KOPT-K1 (cell line): ENCODE data around the gene CHMP6.

Experiments used
- H3K27ac ChIP-seq: fragments of 200-600 bp; sonication (generic); 2 replicates; pipeline ENCODE4 v1.5.1; 2016; ENCODE audit warnings: antibody characterized with exemption, mild to moderate bottlenecking, low read depth, low read length; ENCODE audit not compliant: poor library complexity, severe bottlenecking
- H3K36me3 ChIP-seq: fragments of 200-600 bp; sonication (generic); 2 replicates; pipeline ENCODE4 v1.5.1; 2017; ENCODE audit warnings: antibody characterized with exemption, mild to moderate bottlenecking, low read length, moderate library complexity; ENCODE audit not compliant: insufficient read depth
- H3K9me3 ChIP-seq: fragments of 200-600 bp; sonication (generic); 2 replicates; pipeline ENCODE4 v1.5.1; 2017; ENCODE audit warnings: antibody characterized with exemption, low read length, mild to moderate bottlenecking; ENCODE audit not compliant: insufficient read depth, poor library complexity, severe bottlenecking

Gene CHMP6

DNA sequence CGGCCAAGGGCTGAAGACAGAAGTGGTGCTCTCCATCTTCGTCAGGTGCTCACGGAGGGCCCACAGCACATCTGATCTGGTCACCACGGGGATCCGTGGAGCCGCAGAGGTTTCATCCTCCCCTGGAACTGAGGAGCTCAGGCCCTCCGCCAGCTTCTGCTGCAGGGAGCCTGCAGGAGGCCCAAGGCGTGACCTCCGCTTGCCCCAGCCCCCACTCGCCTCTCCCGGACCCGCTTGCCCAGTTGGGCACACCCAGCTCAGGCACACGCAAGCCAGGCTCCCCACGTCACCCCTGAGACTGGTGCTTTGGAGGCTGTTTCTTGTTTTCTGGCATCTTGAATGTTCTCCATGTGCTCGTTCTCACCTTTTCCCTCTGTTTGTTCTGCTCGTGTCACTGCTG lies 39.4 kb upstream of the CHMP6 start:
- peaks cover 76% of the 10 kb centered on the region for H3K36me3 ChIP-seq

DNA sequence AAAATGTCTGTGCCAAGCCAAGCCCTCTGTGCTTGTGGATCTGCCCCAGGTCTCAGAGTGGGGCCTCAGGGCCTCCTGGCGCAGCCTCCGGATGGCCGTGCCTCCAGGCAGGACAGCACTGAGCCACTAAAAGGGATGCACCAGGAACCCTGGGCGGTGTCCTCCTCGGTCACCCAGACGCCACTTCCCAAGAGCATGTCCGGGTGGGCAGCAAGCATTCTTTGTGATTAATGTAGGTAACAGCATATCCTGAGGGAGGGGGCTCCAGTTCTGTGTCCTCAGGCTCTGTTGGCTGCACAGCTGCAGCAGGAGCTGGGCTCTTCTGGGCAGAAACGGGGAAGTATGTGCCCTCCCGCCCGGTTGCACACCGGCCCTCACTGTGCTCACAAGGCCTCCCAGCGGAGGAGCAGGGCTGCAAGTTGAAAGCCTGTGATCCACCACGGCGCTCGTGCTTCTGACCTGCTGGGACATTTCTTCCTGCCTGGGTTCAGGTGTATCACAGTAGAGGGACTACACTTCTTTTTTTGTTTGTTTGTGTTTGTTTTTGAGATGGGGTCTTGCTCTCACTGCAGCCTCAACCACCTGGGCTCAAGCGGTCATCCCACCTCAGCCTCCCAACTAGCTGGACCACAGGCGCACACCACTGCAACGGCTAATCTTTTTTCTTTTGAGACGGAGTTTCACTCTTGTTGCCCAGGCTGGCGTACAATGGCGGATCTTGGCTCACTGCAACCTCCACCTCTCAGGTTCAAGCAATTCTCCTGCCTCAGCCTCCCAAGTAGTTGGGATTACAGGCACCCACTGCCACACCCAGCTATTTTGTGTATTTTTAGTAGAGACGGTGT lies 37.9 kb upstream of the CHMP6 start:
- Histone ChIP-seq H3K9me3 (no peaks in the 10 kb centered on the region), H3K36me3 (peaks cover 72% of the 10 kb centered on the region), H3K27ac (no peak overlapping the region)

More for the DNA sequence above, 39.4 kb upstream of the CHMP6 start:
- Histone ChIP-seq H3K27ac (no peak overlapping the region), H3K9me3 (no peaks in the 10 kb centered on the region)

DNA sequence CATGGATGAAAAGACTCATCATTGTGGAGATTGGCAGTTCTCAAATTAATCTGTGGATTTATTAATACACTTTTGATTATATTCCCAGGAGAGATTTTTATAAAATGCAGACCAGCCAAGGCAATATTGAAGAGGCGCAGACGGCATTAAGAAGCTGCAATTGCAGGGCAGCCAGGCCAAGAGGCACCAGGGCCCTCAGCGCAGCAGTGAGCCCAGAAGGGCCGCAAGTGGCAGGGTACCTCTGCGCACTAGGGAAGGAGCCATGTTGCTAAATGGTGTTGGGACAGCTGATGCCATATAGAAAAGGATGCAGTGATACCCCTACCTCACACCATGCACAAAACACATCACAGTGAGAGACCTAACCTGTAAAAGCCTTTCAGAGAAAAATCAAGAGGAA lies 36.6 kb upstream of the CHMP6 start:
- H3K9me3 ChIP-seq = no peaks in the 10 kb centered on the region
- peaks cover 72% of the 10 kb centered on the region for H3K36me3 ChIP-seq
- no peak overlapping the region for H3K27ac ChIP-seq

DNA sequence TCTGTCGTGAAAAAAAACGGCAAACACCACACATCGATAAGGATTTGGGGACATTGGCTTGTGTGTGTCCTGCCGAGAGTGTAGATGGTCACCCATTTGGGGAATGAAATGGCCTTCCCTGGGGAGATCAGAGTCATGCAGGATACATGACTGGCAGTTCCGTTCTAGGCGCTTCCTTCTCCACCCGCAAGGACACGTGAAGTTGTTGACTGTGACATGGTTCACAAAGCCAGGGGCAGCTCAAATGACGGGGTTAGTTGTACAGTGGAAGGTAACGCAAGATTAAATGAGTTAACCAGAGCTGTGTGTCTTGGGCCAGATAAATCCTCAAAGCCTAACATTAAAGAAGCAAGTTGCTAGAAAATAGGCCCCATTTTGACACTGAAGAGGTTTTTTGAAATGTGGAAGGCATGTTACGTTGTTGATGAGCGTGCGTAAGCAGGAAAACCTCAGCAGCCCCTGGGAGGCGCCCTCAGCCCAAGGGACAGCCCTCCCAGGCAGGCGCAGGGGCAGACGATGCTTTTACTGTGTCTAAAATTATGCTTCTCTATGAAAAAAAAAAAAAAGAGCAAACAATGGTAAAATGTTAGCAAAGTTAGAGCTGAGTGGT lies 35.9 kb upstream of the CHMP6 start:
- H3K9me3 ChIP-seq = no peaks in the 10 kb centered on the region
- no peak overlapping the region for H3K27ac ChIP-seq
- peaks cover 72% of the 10 kb centered on the region for H3K36me3 ChIP-seq

DNA sequence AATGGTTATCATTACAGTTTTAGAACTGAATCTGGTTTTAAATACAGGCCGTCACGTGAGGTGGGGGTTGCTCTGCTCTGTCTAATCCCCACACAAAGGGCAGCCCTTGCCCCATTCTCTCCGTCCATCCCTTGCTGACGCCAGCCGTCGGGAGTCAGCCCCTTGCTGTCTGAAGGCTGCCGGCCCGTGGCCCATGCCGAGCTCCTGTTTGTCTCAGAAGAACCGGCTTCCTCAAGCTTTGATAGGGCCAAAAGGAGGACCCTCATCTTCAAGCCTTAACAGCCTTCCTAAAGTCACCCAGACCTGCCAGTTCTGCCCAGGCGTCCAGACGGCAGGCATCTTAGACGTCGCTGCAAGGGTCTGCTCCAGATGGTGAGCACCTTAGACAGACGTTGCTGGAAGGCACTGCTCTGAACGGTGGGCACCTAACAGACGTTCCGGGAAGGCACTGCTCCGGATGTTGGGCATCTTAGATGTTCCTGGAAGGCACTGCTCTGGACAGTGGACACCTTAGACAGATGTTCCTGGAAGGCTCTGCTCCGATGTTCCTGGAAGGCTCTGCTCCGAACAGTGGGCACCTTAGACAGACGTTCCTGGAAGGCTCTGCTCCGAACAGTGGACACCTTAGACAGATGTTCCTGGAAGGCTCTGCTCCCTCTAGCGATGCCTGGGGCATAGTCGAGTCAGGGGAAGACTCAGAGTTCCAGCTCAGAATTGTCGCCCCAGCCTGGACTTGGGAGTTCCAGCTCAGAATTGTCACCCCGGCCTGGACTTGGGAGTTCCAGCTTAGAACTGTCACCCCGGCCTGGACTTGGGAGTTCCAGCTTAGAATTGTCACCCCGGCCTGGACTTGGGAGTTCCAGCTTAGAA lies 35.1 kb upstream of the CHMP6 start:
- Histone ChIP-seq H3K27ac (no peak overlapping the region), H3K36me3 (peaks cover 72% of the 10 kb centered on the region), H3K9me3 (no peaks in the 10 kb centered on the region)

DNA sequence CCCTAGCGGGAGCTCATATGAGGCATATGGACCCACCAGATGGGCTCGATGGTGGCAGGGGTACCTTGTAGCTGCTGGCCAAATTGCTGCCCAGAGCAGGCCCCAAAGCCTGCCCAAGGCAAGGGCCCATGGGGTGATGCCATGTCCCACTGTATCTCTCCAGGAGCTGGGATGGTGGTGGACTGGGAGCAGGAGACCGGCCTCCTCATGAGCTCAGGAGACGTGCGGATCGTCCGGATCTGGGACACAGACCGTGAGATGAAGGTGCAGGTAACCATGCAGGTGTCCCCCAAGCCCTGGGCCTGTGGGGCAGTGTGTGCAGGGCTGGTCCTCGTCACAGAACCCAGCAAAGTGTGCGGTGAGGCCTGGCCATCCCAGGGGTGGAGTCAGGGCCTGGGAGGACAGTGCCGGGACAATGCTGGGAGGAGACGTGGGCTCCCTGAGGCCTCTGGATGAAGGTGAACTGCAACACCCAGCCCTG lies 34.1 kb upstream of the CHMP6 start:
- H3K27ac ChIP-seq = no peak overlapping the region
- no peaks in the 10 kb centered on the region for H3K9me3 ChIP-seq
- peaks cover 72% of the 10 kb centered on the region for H3K36me3 ChIP-seq

DNA sequence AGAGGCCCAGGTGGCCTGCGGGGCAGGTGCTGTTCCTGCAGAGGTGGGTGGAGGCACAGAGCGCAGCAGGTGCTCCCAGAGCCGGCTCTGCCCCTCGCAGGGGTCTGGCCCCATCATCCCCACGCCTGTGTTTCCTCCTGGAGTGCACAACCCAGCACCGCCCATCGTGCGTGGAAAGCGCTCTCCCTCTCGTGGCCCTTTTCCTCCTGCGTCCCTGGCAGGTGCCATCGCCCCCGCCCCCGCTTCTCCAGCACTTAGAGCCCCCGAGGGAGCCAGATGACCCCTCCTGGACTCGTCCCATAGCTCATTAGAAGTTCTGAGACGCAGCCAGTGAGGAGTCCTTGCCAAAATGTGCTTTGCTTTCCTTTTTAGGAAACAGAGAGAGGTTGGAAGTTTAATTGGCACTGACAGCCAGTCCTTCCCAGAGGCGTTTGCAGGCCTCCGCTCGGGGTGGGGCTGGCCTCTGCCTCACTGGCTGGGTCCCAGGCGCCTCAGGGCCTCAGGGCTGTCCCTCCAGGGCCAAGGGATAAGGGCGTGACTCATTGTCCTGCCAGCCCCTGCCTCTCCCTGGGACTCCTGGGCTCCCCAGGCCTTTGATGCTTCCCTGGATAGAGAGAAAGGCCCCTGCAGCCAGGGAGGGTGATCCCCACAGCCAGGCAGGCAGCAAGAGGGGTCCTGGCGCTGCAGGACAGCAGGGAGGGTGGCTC lies 32.2 kb upstream of the CHMP6 start:
- Histone ChIP-seq H3K9me3 (no peaks in the 10 kb centered on the region), H3K36me3 (peaks cover 72% of the 10 kb centered on the region), H3K27ac (no peak overlapping the region)

DNA sequence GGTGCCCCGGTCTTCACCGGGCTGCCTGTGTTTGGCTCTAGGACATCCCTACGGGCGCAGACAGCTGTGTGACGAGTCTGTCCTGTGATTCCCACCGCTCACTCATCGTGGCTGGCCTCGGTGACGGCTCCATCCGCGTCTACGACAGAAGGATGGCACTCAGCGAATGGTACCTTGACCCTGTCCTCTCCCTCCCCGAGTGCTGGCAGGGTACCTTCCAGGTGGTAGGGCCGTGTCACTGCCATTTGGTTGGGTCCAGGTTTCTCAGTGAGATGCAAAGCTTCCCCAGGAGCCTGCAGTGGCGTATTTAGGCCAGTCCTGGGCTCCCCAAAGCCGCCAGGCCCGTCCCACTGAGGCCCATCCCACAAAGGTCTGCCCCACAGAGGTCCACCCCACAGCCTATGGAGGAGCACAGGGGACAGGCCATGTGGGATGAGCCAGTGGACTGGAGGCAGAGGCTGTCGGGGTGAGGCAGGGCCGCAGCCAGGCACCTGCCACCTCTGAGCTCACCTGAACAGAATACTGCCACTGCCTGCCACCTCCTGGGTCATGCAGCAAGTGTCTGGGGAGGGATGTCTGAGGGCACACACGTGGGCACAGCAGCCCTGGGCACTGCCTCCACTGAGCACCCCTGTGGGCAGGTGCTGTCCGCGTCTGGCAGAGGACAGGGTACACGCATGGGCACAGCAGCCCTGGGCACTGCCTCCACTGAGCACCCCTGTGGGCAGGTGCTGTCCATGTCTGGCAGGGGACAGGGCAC lies 31.4 kb upstream of the CHMP6 start:
- Histone ChIP-seq H3K36me3 (peaks cover 80% of the 10 kb centered on the region), H3K9me3 (no peaks in the 10 kb centered on the region), H3K27ac (no peak overlapping the region)

DNA sequence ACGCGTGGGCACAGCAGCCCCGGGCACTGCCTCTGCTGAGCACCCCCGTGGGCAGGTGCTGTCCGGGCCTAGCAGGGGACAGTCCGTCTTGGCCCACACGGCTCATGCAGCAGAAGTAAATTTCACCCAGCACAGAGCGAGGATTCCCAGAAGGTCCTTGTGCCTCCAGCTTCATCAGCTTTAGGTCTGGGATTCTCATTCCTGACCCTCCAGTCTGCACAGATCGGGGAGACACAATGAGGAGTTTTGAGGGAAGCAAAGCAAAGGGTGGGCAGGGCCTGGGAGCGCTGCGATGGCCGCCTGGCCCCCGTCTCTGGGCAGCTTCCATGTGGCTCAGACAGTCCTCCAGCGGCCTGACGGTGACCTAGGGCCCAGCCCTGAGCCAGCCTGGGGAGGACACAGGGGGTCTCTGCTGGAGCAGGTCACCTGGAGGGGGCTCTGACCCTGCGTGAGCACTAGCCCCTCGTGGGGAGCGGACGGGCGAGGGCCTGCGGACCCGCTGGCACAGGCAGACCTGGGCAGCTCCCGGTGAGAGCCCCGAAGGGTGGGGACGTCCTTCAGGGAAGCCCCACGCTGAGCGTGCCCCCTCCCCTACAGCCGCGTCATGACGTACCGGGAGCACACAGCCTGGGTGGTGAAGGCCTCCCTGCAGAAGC lies 30.7 kb upstream of the CHMP6 start:
- Histone ChIP-seq H3K36me3 (peaks cover 86% of the 10 kb centered on the region), H3K27ac (no peak overlapping the region), H3K9me3 (no peaks in the 10 kb centered on the region)

DNA sequence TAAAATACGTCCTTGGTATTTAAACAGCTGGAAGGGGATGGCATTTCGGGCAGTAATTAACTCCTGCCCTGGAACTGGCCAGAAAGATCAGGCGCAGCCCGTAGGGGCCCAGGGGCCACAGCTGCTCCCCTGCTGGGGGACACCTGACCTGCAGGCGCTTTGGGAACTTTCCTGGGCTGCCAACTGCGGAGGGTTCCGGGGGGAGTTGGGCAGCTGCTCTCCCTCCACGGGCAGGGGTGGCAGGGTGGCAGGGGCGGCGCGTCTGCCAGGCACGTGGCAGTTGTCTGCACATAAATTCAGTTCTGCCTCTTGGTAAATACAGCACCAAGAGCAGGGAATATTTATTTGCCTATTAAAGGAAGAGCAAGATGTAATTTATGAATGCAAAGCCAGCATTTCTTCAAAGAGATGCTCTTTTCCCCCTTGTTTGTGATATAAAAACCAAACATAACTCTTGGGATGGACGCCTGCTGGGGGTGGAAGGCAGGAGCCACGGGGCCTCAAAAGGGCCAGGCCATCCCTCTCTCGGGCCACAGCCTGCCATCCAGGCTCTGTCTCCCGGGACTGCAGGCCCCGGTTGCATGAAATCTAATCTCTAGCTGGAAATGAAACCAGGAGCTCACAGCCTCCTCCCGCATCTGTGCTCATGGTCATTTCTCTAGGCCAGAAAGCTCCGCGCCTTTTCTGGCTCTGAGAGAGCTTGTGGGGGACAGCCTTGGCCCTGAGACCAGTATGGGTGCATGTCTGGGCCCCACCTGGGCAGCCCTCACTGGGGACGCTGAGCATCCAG lies 29.9 kb upstream of the CHMP6 start:
- Histone ChIP-seq H3K9me3 (no peaks in the 10 kb centered on the region), H3K36me3 (peaks cover 84% of the 10 kb centered on the region)

DNA sequence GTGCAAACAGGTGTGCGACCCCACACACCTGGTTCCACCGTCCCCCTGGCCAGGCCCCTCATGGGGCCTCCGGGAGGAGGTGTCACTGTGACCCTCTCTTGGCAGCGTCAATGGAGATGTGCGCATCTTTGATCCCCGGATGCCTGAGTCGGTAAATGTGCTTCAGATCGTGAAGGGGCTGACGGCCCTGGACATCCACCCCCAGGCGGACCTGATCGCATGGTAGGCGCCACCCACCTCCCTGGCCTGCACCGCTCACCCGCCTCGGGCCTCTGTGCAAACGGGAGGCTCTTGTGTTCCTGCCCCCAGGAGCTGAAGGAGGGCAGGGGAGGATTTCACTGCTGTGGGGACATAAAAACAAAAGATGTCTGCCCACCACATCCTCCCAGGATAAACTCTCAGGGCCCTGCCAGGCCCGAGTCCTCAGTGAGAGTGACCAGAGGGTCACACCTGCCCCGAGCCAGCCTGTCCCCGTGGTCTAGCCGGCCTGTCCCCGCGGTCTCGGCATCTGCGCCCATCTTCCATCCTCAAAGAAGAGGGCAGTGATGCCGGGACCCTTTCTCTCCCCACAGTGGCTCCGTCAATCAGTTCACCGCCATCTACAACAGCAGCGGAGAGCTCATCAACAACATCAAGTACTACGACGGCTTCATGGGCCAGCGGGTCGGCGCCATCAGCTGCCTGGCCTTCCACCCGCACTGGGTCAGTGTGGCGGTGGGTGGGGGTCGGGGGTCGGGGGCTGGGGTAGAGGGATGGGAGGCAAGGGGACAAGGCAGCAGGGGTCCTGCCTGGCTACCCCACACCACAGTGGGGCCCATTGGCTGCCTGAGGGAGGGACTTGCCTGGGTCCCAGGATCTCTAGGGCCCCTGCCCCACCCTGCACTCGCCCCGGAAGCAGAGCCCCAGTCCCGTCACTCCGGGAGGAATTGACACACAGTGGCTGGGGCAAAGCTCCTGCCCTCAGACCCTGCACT lies 29.0 kb upstream of the CHMP6 start:
- no peak overlapping the region for H3K27ac ChIP-seq
- no peaks in the 10 kb centered on the region for H3K9me3 ChIP-seq
- peaks cover 78% of the 10 kb centered on the region for H3K36me3 ChIP-seq

More for the DNA sequence above, 29.9 kb upstream of the CHMP6 start:
- H3K27ac ChIP-seq = no peak overlapping the region

DNA sequence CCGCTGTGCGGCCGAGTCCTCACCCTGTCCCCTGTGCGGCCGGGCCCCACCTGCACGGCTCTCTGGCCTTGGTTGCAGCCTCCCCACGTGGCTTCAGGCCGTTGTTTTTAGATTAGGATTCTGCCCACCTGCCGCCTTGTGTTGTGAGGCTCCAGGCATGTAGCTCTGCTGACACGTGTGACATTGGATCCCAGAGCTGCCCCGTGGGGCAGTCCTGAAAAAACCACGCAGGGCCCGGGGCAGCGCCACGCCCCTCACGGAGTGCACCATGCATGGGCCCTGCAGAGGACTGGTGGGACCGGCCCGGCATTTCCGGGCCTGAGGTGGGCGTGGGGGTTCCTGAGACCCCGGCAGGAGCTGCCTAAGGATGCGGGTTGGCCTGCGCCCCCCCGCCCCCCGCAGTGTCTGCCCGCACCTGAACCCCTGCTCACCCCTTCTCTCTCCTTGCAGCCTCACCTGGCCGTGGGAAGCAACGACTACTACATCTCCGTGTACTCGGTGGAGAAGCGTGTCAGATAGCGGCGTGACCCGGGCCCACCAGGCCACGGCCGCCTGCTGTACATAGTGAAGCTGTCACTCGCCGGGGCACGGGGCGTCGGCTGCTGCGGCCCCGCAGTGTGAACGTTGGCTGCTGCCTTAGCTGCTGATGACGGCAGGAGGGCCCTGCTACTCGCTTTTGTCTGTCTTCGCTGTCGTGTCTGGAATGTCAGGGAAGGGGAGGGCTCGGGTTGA lies 27.7 kb upstream of the CHMP6 start:
- Histone ChIP-seq H3K9me3 (no peaks in the 10 kb centered on the region), H3K27ac (no peak overlapping the region), H3K36me3 (peaks cover 69% of the 10 kb centered on the region)
